Epithelial cell of proximal tubule (primary cell): ENCODE measurements around the gene PLEKHA8. TPM values are rescaled to one million over a fixed set of nuclear protein-coding genes. Genes with fewer than 3 reads are reported as not detected.

ENCODE experiments used
- DNase-seq: peaks from one replicate; pipeline ENCODE4 v3.0.0-alpha.2; 2011; ENCODE audit warnings: low read depth
- H3K4me3 ChIP-seq: 2 replicates; pipeline ENCODE4 v1.5.1; 2011; ENCODE audit warnings: low read depth, mild to moderate bottlenecking, low read length
- CTCF ChIP-seq: conservative IDR thresholded peaks from 2 replicates; pipeline ENCODE4 v1.5.1; 2012; ENCODE audit warnings: low read depth, mild to moderate bottlenecking, low read length
- total RNA-seq: library from RNA; depleted of rRNA; stranded (reverse); fragments of >200 nt; gene quantifications from 2 replicates; pipeline ENCODE4 v1.2.3, GENCODE V29; 2015

The PLEKHA8 gene
- total RNA-seq, 1 donor from 2014 or later, result 12.2 TPM

- H3K4me3 ChIP-seq, result peak overlapping the region; percentile 75
- no peak for DNase-seq
- TF ChIP-seq CTCF, result no peak
Observed at GRCh38 chr7:30133736-30134610, 105.8 kb downstream of the PLEKHA8 start.

- no peak for TF ChIP-seq CTCF
- H3K4me3 ChIP-seq, result peak within 1 kb of the TSS; percentile 75
- no peak for DNase-seq
Observed at GRCh38 chr7:30134611-30135300, 106.5 kb downstream of the PLEKHA8 start, which contains the start of gene MTURN. MTURN (plus strand) TSS chr7:30134986; CDS start chr7:30135137, 151 bp downstream.

- no peak for TF ChIP-seq CTCF
- peak overlapping the region; percentile 75 for H3K4me3 ChIP-seq
- DNase-seq, result no peak
Observed at GRCh38 chr7:30135301-30136116, 107.3 kb downstream of the PLEKHA8 start.

DNA sequence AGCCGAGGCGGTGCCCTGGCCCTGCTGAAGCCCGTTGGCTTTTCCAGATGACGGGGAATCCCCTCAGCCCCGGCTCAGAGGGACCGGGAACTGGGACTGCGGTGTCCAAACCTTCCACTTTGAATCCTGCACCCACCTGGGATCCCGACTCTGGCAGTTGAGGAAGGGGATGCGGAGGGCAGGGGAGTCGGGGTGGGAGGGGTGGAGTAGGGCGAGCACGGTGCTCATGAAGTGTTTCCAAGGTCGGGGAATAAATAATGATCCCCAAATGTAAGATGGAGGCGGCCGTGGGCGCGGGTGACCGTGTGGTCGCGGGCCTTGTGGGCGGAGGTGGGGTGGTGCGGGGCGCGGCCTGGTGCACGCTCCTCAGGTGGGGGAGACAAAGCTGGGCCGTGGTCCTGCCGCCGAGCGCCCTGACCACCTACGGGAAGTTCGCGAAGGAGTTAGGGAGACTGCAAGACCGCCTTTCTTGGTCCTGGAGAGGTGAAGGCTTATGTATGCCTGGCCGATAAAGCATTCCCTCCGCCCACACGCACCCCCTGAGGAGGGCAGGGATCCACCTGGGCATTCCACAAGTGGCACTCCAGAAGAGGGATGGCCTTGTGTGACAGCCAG lies 108.0 kb downstream of the PLEKHA8 start:
- TF ChIP-seq CTCF, result no peak
- no peak for DNase-seq
- peak overlapping the region; percentile 75 for H3K4me3 ChIP-seq

DNA sequence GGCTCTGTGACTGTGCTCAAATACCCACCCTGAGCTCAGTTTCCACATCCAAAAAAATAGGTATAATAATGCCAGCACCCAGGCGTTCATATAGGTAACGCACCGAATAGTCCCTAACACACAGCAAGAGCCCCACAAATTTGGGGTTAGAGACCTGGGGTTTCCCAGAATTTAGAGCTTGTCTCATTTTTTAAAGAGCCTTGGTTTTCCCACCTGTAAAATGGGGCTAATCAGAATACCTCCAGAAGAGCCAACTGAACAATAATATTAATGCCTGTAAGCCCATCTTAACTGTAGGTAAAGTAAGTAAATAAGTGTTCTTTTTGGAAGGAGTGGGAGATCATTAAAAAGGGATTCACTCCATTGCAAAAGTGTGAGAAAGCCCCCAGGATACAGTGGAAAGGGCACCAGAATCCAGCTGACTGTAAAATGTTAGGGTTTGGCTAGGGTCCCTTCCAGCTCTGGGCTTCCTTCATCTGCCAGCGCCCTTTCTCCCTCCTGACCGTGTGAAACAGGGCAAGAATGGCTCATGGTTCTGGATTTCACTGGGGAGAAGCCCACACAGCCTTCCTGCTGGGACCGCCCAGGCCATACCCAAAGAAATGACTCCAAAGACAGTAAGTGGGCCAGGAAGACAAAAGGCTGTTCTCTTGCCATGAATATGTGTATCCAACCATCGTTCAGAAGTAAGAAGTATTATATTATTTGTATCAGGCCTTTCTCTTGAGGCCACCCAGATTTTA lies 108.7 kb downstream of the PLEKHA8 start:
- no peak for TF ChIP-seq CTCF
- peak overlapping the region; percentile 75 for H3K4me3 ChIP-seq
- no peak for DNase-seq
